Effector CD8-positive, alpha-beta T cell (primary cell): ENCODE data around the gene APEH.

Experiments
- DNase-seq: peaks from one replicate; lab custom pipeline; 2025; lab: John Stamatoyannopoulos, UW
- total RNA-seq, 4 experiments: gene quantifications; one replicate each; lab custom pipeline; 2026; lab: John Stamatoyannopoulos, UW

The APEH gene
- 114 to 159 (median 137) reads per million in 4 experiments for total RNA-seq

DNA sequence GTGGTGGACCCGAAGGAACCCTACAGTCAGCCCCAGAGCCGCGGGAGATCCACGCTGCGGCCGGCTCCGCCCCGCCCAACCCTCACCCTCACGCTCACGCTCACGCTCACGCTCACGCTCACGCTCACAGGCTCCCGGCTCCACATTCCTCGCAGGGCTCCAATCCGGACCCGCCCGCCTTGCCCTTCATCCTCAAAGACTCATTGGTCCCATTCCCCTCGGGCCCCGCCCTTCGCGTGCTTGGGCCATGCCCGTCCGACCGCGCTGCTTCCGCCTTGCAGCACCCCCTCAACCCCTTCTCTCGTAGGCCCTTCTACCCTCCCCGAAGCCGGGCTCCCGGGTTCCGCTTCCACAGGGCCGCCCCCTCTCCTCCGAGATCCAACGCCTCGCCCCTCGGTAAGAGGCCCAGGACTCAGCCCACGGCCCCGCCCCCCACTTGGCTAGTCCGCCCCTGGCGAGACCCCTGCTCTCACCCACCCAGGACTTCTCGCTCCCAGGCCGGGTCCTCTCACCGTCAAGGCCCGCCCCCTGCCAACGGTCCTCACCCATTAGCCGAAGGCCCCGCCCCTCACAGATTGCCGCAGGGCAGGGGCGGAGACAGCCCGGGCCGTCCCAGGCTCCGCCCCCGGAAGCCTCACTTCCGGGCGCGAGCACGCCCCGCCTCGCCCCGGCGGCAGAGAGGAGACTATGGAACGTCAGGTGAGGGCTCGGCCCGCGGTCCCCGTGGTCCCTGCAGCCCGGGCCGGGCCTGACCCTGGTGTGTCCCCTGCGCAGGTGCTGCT, at the start of gene APEH:
APEH (plus strand) TSS at position 637 of the 782 bp plus-strand sequence; CDS start at position 688, 51 bp downstream.
- DNase-seq: no peak

DNA sequence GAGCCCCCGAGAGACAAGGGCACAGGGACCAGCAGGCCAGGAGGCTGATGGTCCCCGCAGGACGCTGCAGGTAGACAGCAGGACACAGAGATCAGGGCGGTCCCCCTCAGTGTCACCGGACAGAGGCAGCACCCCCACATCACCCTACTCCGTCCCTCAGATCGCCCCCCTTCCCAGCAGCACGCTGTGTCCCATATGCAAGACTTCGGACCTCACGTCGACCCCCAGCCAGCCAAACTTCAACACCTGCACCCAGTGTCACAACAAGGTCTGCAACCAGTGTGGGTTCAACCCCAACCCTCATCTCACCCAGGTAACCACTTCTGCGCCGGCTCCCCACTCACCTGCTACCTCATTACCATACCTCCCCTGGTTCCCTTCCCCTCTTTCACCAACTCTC, 49.1 kb upstream of the APEH start:
- DNase-seq: no peak

DNA sequence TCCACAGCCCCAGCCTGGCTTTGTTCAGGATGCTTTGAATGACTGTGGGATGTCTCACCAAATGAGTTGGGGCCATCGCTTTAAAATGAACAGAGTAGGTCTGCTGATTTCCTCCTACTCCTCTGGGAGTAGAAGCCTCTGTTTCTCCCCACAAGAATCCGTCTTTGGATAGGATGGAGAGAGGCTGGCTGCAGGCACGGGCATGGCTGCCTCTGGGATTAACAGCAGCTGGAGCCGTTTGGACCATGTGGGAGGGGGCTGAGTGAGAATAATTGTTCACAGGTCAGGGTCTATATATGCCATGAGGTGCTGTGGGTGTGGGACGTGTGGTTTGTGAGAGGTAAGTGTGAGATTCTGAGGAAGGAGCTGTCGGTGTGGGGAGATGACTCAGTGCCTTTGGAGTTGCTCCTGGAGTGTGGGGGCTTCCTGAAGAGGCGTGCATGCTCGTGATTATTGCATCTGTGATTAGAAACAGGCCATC, 48.0 kb upstream of the APEH start:
- DNase-seq: no peak

DNA sequence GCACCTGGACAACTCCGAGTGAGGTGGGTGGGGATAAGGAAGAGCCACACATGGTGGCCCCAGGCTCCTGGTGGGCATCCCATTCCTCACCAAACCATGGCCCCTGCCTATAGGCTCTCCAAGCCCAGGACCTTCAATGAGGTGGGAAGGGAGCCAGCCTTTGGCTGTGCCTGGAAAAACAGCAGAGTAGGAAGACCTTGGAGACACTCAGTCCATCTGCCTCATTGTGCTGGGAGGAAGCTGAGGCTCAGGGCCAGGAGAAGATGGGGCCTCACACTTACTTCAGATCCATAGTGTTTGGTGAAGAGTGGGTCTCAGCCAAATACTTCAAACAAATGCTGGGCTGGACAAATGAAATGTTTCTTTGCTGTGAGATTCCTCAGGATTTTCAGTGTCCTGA, 47.4 kb upstream of the APEH start:
- no peak for DNase-seq

DNA sequence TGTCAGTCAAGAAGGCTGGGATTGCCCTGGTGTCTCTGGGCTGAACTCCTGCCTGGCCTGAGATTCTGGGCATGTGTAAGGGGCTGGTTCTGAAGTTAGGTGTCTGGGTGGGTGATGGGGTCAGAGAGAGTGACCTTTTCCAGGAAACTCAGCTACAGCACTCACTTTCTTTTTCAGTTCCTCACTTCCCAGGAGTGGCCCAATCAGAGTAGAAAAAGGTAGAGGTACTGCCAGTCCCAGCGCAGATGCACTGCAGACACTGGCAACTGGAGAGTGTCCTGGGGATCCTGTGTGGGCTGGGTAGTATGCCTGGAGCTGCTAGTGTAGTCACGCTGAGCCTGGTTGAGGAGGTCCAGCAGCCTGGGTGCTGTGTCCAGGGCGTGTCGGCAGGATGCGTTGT, 46.5 kb upstream of the APEH start:
- DNase-seq: no peak

DNA sequence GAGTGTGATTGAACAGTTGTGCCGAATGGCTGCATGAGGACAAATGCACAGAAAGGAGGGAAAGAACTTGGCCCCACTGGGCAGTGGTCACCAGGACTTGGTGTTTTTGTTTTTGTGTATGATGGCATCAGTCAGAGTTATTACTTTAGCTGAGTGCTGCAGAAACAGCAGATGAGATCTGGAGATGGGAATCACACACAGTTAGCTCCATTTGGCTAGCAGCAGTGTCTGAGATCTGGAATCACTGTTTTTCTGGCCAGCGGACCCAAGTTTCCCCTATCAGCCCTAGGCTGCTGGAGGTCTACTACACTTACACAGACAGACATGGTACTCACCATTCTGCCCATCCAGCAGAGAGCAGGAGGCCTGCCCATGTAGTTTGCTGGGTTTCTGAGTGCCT, 45.9 kb upstream of the APEH start:
- DNase-seq: no peak

DNA sequence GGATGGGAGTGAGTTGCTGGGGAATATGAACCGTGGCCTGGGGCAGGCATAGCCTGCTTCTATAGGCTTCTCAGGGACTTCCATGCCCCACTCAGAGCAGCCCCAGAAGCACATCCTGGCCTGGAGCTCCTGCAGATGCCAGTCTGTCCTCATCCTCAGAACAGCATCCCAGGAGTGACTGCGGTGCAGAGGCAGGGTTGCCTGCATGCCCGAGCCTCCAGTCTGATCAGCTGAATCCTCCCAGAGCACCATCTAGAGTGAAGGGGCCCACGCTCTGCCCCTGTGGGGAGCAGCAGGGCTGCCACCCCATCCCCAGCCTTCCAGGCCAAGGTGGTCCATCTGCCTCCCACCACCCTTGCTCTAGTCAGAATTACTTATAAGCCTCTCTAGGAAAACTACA, 44.7 kb upstream of the APEH start:
- DNase-seq: no peak

DNA sequence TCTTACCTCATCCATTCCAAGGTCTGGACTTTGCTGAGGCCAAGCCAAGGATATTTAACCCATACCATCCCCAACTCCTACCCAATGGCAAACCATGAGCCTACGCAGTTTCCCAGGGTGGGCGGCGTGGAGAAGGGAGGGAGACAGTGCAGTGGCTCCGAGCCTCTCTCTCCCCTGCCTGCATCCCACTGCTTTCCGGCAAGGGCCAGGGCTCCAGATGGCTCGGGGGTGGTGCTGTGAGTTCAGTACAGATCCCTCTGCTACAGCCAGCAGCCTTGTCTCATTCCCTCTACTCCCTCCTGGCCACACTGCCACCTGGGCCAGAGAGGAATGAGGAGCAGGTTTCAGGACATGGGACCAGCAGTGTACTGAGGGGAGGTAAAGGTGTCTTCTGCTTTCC, 44.3 kb upstream of the APEH start:
- DNase-seq: no peak

DNA sequence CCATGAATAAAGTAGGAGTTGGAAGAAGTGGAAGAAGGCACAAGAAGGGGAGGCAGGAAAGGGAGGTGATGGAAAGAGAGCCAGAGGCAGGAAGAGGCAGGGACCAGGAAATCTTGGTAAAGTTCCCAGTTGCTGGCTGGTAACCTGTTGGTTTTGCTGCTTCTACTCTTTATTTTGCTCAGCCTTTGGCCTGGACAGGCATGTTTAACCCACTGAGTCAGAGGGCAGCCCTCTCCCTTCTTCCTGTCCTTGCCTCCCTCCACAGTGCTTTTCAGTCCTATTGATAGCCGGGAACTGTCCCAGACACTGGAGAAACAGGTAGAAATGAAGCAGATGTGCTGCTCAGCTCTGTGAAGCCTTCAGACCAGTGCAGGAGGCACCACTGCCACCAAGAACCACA, 43.4 kb upstream of the APEH start:
- DNase-seq: no peak

DNA sequence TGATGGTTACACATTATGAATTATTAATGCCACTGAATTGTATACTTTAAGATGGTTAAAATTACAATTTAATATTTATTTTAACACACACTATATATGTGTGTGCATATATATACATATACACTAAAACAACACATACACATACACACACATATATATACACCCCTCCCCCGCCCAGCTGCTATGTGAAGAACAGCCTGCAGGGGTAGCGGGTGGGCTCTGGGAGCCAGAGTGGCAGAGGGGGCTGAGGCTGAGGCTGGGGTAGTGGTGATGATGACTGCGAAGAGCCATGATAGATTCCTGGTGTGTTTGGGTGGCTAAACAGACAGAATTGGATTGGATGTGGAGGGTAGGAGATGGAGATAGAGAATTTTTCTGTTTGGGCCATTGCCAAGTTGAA, 39.4 kb upstream of the APEH start:
- no peak for DNase-seq

DNA sequence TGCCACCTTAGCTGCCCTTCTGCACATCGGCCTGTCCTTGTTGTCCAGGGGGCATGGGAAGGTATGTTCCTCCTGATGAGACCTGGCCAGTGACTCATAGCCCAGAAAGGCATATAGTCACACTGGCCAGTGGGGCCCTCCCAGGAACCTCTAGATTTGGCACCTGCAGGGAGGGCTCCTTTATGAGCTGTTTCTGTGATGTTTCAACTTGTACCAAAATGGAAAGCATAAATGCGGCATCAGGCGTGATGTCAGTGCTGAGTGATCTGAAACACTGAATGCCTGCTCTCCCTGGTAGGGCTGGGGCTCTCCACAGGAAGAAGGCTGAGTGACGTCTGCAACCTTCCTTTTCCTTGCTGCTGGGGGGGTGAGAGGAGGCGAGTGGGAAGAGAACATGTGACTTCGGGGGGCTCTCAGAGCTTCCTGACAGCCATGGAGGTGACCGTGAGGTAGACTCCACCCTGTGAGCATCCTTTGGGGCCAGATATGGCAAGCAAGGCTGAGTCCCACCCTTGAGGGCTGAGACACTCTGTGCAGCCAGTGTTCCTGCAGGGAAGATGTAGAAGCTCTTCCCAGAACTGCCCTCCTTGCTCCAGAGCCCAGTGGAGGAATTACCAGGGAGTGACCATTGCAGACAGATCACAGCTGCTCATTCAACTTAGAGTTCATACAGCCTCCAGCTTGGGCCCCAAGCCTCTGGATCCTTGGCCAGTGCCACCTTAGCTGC, 37.1 kb upstream of the APEH start:
- DNase-seq: no peak

DNA sequence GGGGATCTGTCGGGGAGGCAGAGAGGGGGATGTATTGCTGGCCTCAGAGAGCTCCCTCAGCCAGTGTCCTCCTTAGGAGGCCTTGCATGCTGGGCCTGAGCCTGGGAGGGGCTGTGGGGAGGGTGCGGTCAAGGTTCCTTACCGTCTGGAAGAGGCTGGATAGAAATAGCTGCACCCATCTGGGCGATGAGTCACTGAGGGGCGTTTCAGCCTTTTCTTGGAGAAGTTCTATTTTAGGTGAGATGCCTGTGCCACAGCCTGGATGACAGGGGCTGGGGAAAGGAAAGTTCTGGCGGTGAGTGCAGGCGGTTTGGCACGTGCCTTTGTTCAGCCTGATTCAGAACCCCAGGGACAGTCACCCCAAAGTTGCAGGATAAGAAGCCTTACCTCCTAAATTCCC, 35.7 kb upstream of the APEH start:
- no peak for DNase-seq

DNA sequence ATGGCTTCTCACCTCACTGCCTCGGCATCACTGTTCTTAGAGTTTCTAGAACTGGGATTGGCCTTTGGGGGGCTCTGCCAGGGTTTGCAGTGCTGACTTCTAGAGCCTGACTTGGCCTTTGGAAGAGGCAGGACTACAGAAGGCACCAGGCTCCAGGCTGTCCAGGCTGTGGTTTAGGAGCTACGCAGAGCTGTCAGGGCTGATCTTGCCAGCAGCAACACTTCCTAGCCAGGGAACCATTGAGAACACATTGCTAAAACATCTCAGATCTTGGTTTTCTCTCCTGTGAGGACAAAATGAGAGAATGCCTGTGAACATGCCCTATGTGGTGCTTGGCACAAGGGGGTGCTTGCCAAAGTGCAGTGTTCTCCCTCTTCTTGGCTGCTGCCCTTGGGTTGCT, 34.6 kb upstream of the APEH start:
- no peak for DNase-seq

DNA sequence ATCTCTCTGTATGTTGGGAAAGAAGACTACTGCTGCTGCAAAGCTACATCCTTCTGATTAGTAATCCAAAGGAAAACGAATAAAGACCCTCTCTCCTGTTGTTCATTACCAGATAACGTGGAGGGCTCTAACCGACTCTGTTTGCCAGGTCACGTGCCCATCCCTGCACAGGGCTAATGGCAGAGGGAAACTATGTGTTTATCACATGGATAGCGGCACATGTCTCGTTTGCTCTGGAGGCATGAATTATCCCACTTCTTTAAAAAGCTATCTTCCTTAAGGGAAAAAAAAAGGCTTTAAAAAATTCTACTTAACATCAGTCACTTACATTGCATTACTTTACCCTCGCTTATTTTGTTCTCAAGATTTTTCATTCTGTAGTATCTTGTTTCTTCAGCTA, 32.9 kb upstream of the APEH start:
- DNase-seq: no peak

DNA sequence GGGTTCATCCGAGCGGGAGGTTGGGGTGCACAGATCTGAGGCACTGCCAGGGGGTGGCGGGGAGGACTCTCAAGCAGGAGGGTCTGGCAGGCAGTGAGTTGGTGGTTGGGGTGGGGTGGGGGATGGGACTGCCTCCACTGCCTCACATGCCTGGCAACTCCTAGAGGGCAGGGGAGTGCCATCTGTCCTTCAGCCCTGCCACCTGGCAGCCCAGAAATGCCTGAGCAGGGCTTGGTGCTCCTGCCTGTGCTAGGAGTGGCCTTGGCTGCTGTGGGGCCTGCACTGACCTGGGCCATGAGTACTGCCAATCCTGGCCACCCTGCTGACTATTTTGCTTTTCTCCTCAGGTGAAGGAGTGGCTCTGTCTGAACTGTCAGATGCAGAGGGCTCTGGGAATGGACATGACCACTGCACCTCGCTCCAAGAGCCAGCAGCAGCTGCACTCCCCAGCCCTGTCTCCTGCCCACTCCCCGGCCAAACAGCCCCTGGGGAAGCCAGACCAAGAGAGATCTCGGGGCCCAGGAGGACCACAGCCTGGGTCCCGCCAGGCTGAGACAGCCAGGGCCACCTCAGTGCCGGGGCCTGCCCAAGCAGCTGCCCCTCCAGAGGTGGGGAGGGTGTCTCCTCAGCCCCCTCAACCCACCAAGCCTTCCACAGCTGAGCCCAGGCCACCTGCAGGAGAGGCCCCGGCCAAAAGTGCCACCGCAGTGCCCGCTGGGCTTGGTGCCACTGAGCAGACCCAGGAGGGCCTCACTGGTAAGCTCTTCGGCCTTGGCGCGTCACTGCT, 32.0 kb upstream of the APEH start:
- DNase-seq: no peak

DNA sequence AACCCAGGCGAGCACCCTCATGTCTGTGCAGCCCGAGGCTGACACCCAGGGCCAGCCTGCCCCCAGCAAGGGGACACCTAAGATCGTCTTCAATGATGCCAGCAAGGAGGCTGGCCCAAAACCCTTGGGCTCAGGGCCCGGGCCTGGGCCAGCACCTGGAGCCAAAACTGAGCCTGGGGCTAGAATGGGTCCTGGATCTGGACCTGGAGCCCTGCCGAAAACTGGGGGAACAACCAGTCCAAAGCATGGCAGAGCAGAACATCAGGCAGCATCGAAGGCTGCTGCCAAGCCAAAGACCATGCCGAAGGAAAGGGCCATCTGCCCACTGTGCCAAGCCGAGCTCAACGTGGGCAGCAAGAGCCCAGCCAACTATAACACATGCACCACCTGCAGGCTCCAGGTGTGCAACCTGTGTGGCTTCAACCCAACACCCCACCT, 31.4 kb upstream of the APEH start:
- no peak for DNase-seq

DNA sequence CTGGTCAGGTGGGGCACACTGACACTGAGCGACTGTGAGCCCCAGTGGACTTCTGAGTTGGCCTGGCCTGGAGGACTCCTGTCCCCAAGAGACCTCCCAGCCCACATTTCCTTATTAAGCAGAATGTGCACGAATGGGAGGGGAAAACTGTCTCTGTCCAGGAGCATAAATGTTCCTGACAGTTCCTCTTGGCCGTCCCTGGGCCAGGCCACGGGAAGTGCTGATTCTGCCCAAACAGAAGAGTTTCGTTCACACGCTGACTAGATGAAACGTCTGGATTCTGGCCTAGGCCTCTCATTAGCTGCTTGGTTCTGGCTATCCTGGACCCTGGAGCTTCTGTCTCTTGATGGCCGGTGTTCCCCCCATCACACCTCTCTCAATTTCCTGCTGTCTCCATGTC, 29.5 kb upstream of the APEH start:
- no peak for DNase-seq

DNA sequence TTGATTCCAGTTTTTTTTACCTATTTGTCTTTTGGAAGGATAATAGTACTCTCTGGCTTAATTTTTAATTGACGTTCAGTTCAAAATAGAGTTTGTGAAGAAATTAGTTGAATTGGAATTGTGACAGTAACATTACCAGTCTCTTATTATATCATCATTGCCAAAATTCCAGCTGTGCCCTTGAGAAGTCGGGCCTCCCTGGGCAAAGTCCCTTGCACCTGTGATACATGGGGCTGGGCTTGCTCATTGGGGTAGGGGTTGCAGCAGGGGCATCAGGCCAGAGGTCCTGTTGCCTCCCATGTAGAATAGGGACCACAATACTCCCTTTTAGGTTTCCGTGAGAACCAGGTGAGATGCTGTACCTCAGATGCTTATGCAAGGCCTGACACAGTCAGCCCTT, 27.9 kb upstream of the APEH start:
- no peak for DNase-seq

DNA sequence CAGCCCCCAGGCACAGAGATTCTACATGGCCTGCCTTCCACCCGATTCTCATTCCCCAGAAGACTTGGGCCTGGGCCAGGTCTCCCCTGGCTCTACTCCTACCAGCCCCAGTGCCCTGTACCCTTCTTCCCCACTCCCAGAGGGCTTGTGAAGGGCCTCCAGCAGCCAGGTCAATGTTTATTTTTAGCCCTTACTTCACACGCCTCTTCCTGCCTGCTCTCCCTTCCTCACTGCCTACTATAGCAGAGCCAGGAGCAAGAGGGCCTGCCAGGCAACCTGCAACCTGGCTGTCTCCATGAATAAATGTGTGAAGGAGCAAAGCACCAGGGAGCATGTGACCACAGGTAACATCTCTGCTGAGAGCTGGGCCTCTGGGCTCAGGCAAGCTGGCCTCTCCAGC, 26.4 kb upstream of the APEH start:
- no peak for DNase-seq

DNA sequence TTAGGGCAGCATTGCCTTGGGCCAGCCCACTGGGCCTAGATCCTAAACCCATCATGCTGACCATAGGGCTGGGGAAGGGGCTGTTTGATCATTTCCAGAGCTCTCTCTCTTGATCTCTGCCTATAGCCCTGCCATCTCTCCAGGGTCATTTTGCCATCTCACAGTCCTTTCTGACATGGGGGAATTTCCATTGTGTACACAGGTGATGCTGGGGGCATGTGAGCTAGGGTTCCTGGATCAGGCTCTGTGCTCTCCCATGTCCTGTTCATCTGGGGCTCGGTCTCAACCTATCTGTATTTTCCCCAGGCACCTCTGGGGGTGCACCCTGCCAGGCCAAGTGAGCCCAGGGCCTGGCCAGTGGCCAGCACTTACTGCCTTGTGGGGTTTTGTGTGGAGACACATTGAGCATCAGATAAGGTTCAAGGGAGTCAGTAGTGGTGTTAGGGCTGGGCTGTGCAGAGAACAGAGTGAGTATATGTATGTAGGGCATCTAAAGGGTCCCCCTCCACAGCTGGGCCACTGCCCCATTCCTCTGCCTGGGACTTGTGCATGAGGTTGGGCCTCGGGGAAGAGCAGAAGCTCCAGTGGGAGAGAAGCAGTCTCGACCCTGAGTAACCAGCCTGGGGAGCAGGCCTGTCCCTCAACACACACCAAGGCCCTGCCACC, 25.7 kb upstream of the APEH start:
- no peak for DNase-seq

DNA sequence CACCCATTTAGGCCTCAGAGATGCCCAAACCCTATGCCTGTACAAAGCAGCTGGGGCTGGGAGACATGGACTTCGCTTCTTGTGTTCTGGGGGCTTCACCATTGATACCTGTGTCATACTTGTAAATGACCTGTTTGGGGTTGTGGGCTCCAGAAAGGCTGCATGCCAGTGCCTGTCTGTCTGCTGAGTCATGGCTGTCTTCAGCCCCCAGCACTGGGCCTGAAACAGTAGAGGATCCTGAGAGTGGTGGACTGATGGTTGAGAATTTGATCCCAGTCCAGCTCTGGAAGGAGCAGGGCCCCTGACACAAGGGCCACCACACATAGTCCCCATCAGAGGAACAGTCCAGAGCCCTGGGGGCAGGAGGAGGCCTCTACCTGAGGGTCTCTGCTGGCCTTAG, 24.6 kb upstream of the APEH start:
- no peak for DNase-seq

DNA sequence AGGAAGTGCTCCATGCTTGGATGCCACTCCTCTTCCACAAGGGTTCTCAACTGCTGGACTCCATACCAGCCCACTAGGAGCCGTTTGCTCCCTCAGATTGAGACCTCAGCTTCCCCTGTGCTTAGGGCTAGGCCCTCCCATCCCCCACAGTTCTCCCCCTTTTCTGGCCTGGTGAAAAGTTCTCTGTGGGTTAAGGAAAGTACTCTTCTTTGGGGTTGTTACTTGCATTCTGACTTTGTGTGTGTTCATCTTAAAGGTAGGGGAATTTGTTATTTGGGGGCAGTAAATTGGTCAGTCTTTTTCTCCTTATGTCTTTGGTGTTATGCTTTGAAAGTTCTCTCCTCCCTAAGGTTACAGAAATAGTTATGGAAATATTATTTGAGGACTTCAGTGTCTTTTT, 24.0 kb upstream of the APEH start:
- no peak for DNase-seq
